ENCODE measurements around the gene CNTN2. TPM values are rescaled to one million over a fixed set of nuclear protein-coding genes. Genes with fewer than 3 reads are reported as not detected.

CNTN2 gene
- total RNA-seq, 2 donors from 2014 or later: 0.24 to 1.1 TPM

- ATAC-seq (no peak), DNase-seq (no peak)
- intact Hi-C loops (cut with DNase I): no loop called here
Measured at GRCh38 chr1:205048382-205048781, 5.4 kb downstream of the CNTN2 start.

- intact Hi-C loops (cut with DNase I): no loop called here
- ATAC-seq (peak in 1 of 2 donors; percentile 15), DNase-seq (no peak)
Measured at GRCh38 chr1:205049479-205049878, 6.5 kb downstream of the CNTN2 start.

DNA sequence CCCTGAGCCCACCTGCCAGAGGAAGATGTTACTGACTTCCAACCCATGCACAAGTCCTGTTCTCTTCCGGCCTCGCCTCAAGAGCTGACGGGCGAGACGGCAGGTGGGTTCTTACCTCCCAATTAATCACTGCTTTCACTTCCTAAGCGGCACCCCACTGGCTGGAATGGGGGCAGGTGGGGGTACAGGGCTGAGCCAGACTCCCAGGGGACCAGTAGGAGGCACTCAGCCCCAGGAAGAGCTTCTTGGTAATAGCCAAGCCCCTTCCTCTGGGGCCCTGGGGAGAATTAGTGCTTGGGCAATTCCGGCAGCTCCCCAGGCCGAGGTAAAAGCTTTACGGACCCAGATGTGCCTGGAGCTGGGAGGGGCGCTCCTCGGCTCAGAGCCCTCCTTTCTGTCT is 9.7 kb downstream of the CNTN2 start:
- intact Hi-C loops (cut with DNase I): no loop called here
- no peak for ATAC-seq

GRCh38 chr1:205053296-205053695 is 10.3 kb downstream of the CNTN2 start:
- DNase-seq (no peak), ATAC-seq (no peak)
- intact Hi-C loops (cut with DNase I): no loop called here

More for the DNA sequence above, 9.7 kb downstream of the CNTN2 start:
- no peak for DNase-seq

GRCh38 chr1:205054013-205054412 is 11.0 kb downstream of the CNTN2 start:
- DNase-seq (no peak), ATAC-seq (peak in 1 of 2 donors; percentile 16)
- intact Hi-C loops (cut with DNase I): no loop called here

GRCh38 chr1:205056188-205056611 is 13.2 kb downstream of the CNTN2 start:
- ATAC-seq: no peak
- DNase-seq: no peak
- intact Hi-C loops (cut with DNase I): loop anchor here in 1 of 2 donors (5.0 kb wide), 1 partner anchor 69 kb away; no protein-coding TSS in a partner anchor

- ATAC-seq: no peak
- no peak for DNase-seq
- intact Hi-C loops (cut with DNase I): loop anchor here in 1 of 2 donors (5.0 kb wide), 1 partner anchor 70 kb away; no protein-coding TSS in a partner anchor
Measured at GRCh38 chr1:205056956-205057568, 14.1 kb downstream of the CNTN2 start.

- intact Hi-C loops (cut with DNase I): loop anchor here in 1 of 2 donors (5.0 kb wide), 1 partner anchor 71 kb away; no protein-coding TSS in a partner anchor
- ATAC-seq: no peak
- DNase-seq: no peak
Measured at GRCh38 chr1:205057808-205058575, 15.0 kb downstream of the CNTN2 start.

GRCh38 chr1:205058853-205059252 is 15.8 kb downstream of the CNTN2 start:
- intact Hi-C loops (cut with DNase I): loop anchor here in 1 of 2 donors (5.0 kb wide), 1 partner anchor 72 kb away; no protein-coding TSS in a partner anchor
- DNase-seq (no peak), ATAC-seq (no peak)

- ATAC-seq (no peak), DNase-seq (no peak)
- intact Hi-C loops (cut with DNase I): loop anchor here (2.0 to 5.0 kb wide), 2 partner anchors 71 to 72 kb away; no protein-coding TSS in a partner anchor
Measured at GRCh38 chr1:205059660-205060059, 16.6 kb downstream of the CNTN2 start.

DNA sequence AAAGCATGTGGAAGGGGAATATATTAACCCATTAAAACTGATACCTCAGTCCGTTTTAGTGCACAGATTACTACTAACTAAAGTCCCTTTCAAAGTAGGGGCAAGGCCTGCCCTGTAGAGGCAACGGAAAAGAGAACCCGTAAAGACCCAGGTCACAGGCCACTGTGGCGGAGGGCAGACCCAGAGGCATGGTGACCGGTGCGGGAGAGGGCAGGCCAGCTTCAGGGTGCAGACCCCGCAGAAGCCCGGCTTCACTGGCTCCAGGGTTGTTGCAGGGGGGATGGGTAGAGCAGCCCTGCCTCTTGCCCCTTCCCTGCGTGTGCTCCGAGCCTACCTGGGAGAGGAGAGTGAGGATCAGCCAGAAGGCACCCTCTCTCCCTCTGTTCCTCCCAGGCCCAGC is 17.7 kb downstream of the CNTN2 start:
- ATAC-seq: no peak

GRCh38 chr1:205061227-205061626 is 18.2 kb downstream of the CNTN2 start:
- ATAC-seq: no peak
- intact Hi-C loops (cut with DNase I): loop anchor here in 1 of 2 donors (2.0 kb wide), 1 partner anchor 72 kb away; no protein-coding TSS in a partner anchor
- no peak for DNase-seq

More for the DNA sequence above, 17.7 kb downstream of the CNTN2 start:
- no peak for DNase-seq
- intact Hi-C loops (cut with DNase I): loop anchor here in 1 of 2 donors (2.0 kb wide), 1 partner anchor 72 kb away; no protein-coding TSS in a partner anchor

DNA sequence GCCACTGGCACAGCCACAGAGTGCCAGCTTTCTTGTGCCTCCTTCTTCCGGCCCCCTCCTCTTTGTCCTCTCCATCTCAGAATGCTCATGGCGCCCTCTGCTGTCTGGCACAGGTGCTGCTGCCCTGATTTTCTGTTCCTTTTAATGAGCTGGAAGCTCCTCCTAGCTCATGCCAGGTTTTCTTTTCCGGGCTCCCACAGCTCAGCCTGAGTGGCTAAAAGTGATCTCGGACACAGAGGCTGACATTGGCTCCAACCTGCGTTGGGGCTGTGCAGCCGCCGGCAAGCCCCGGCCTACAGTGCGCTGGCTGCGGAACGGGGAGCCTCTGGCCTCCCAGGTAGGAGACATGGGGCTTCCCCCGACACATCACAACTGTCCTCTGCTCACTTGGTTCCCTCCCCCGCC is 18.7 kb downstream of the CNTN2 start:
- ATAC-seq: peak; percentile 76 to 79
- DNase-seq: peak; percentile 69
- intact Hi-C loops (cut with DNase I): loop anchor here in 1 of 2 donors (2.0 kb wide), 1 partner anchor 73 kb away; no protein-coding TSS in a partner anchor

DNA sequence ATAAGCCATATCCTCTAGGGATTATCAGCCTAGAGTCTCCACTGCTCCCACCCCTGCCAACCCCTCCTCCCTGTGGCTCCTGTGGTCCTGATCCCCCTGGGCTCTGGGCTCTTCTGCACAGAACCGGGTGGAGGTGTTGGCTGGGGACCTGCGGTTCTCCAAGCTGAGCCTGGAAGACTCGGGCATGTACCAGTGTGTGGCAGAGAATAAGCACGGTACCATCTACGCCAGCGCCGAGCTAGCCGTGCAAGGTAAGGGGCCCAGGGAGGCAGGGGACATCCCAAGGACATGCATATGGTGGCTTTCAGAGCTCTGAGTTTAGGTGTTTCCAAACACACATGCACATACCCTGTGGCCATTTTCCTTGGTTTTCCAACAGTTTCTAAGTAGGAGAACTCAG is 19.3 kb downstream of the CNTN2 start:
- ATAC-seq (no peak), DNase-seq (no peak)
- intact Hi-C loops (cut with DNase I): no loop called here

GRCh38 chr1:205062895-205063294 is 19.9 kb downstream of the CNTN2 start:
- intact Hi-C loops (cut with DNase I): no loop called here
- ATAC-seq (no peak), DNase-seq (no peak)

GRCh38 chr1:205064301-205064700 is 21.3 kb downstream of the CNTN2 start:
- DNase-seq (no peak), ATAC-seq (no peak)
- intact Hi-C loops (cut with DNase I): no loop called here

DNA sequence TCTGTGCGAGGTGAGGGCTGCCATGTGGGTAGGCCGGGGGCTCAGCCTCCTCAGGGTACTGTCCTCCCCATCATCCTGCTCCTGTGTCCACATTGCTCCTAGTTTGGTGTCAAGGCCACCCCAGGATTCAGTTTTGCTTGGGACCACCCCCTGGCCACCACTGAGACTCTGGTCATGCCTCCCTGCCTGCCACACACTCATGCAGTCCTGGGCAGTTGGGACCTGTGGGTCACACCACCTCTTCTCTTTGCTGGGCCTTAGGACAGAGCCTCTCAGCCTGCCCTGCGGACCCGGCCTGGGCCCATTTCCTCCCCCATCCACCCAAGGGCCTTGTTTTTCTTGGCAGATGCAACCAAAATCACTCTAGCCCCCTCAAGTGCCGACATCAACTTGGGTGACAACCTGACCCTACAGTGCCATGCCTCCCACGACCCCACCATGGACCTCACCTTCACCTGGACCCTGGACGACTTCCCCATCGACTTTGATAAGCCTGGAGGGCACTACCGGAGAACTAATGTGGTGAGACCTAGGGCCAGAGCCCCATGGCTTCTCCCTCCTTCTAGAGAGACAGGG is 21.8 kb downstream of the CNTN2 start:
- no peak for DNase-seq
- no peak for ATAC-seq
- intact Hi-C loops (cut with DNase I): no loop called here

- no peak for DNase-seq
- ATAC-seq: no peak
- intact Hi-C loops (cut with DNase I): no loop called here
Measured at GRCh38 chr1:205065666-205066065, 22.7 kb downstream of the CNTN2 start.

- no peak for ATAC-seq
- DNase-seq: no peak
- intact Hi-C loops (cut with DNase I): no loop called here
Measured at GRCh38 chr1:205066141-205066818, 23.3 kb downstream of the CNTN2 start.

Data from left cardiac atrium (tissue), 4 donors.